Limb (tissue), 2 donors: ENCODE results near the gene RPRM.
"Not testable (repeated sequence)": the region's sequence is repeated elsewhere in the genome, so short reads cannot be mapped to it uniquely, and the experiment has no call there.

Experiments used
- DNase-seq, 2 donors: peaks; one replicate each; pipeline ENCODE4 v3.0.0-alpha.2; 2016; ENCODE audit errors: extremely low spot score in 2 of 2

The RPRM gene

DNA sequence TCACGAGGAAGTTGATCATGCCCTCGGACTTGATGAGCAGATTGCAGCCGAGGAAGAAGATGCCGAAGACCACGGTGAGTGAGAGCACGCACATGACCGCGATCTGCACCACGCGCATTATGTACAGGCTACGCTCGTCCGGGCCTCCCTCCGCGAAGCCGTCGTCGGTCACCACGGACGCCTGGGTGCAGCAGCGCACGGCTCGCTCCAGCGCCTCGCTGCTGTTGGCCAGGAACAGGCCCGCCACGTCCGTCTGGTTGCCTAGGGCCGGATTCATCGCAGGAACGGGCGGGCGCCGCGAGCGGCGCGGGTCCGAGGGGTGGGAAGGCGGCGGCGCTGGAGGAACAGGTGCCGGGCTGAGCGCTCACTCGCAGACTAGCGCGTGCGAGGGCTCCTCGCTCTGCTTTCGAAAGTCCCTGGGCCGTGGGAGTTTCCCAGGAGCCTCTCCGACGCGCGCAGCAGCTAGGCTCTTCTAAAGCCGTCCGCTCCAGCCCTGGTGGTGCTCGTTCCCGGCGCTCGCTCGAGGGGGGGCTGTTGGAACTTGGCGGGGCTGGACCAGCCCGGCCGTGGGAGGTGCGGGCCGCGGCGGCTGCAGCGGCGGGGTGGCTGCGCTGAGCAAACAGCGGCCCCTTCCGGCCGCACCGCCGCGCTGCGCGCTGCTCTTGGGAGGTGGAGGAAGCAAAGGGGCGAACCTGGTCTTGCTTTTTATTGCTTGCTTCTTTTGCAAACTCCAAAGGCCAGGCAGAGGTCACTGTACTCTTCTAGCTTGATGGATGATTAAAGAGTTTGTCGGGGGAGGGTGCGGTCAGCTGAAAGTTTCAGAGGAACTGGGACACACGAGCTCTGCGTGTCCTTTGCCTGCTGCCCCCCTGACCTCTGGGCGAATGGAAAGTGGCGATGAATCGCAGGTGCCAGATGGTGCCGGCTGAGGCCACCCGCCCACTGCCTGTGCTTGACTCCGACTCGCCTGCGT lies at the start of gene RPRM:
Gene RPRM (minus strand): TSS at position 474 of the 973 bp plus-strand sequence. CDS start 197 bp downstream, at position 277.
- DNase-seq: peak; percentile 70 to 90

- DNase-seq: peak; percentile 57 to 68
These were observed 40.8 kb upstream of the RPRM start for GRCh38 chr2:153519257-153519875.

- DNase-seq: no peak
These were observed 33.8 kb upstream of the RPRM start for GRCh38 chr2:153512331-153512730.

DNA sequence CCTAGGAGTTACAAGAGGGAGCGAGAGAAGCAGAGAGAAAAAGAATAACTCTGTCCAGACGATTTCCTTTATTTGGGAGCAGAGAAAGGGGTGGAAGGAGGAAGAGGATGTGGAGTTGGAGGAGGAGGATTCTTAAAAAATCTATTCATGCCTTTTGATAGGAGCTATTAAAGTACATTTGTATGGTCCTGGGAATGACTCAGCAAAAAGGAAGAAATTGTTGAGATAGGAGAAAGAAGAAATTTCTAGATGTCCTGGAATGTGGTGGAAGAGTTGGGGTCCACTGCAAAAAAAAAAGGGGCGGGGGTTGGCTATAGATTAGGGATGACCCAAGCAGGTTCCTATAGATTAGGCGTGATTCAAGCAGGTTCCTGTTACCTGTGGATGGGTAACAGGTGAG lies 32.4 kb upstream of the RPRM start:
- DNase-seq: no peak

DNA sequence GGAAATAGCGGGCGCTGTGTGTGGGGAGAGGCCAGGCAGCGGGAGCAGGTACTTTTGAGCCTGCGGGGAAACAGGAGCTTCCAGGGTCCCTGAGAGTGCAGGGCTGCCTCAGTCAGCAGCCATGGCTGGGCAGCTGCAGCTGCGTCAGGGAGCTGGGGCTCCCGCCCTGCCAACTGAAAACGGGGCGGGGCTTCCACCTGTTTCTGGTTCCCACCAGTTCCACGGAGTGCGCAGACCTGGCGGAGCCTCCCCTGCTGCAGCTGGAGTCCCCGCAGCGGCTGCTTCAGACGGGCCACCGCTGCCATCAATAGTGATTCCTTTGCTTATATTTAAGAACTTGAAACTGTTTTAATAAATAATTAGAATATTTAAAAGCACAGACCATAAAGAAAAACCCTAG lies 30.6 kb upstream of the RPRM start:
- no peak for DNase-seq

GRCh38 chr2:153506499-153506898 lies 27.9 kb upstream of the RPRM start:
- DNase-seq: not testable (repeated sequence)

- DNase-seq: no peak
These were observed 20.9 kb upstream of the RPRM start for GRCh38 chr2:153499439-153499838.

DNA sequence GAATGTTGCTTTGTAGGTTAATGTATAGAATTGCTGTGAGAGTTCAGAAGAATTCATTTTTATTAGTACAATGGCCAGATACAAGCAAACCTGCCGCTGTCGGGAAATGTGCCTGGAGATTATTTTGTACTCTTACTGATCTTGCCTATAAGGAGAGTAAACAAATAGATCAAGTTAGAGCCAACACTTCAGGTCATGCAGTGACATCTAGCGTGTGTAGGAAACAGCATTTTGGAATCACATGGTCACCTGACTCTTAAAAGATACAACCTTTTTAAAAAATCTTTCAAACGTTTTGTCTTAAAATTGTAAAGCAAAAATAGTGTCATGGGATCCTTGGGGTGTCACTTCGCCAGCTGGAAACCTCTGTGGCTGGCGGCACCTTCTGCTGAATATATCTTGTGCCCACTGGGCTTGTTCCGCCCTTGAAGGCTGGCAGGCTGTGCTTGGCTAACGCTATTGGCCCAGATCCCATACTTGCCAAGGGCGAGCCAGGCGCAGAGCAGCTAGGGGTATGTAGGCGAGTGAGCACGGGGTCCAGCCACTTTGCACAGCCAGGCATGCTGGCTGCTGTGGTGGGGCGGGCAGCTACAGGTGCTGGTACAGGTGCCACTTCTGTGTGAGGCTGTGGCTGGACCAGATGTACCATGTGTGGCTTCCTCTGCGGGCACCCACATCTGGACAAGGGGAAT lies 19.5 kb upstream of the RPRM start:
- DNase-seq: no peak

- DNase-seq: no peak
These were observed 17.2 kb upstream of the RPRM start for GRCh38 chr2:153495725-153496124.

GRCh38 chr2:153488072-153488471 lies 9.5 kb upstream of the RPRM start:
- no peak for DNase-seq

DNA sequence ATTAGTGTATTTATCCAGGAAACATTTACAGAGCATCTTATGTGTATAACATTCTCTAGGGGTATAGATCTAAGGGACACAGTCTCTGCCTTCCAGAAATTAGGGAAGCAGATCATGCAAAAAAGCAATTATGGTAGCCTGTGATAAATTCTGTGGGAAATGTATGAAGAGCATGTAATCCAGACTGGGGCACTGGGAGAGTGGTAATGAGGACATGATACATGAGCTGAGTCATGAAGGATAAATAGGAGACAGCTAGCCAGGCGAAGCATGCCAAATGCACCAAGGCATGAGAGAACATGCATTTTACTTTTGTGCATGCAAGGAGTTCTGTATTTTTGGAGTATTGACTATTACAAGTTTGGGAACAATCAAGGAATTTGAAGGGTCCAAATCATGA lies 8.9 kb upstream of the RPRM start:
- no peak for DNase-seq

- DNase-seq: no peak
These were observed 1.0 kb upstream of the RPRM start for GRCh38 chr2:153479573-153479972.

DNA sequence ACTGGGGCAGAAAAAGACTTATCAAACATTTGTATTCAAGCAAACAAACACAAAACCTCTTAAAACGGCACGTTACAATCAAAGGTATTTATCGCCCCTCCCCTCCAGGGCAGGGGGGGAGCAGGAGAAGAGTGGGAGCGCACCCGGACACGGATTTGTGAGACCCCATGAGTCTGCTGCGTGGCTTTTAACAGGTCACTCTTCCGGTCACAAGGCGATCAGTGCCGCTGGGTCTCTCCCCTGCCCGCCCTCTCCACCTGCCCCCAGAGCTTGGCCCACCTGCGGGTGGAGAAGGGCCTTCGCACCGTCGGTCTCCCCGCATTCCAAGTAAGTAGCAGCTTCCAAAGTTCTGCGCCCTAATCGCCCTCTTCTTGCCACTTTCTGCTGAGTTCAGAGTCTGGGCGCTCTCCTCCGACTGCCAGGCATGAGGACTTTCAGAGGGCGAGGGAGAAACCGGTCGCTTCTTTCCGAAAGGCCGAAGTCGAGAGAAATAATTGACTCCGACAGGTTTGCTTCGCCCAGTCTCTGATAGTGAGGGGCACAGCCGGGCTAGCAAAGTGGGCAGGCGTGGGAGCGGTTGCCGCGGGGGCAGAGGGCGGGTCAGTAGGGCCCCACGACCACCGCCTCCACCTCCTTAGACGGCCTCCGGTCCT lies 800 bp downstream of the RPRM start:
- DNase-seq: peak in 1 of 2 donors; percentile 55

DNA sequence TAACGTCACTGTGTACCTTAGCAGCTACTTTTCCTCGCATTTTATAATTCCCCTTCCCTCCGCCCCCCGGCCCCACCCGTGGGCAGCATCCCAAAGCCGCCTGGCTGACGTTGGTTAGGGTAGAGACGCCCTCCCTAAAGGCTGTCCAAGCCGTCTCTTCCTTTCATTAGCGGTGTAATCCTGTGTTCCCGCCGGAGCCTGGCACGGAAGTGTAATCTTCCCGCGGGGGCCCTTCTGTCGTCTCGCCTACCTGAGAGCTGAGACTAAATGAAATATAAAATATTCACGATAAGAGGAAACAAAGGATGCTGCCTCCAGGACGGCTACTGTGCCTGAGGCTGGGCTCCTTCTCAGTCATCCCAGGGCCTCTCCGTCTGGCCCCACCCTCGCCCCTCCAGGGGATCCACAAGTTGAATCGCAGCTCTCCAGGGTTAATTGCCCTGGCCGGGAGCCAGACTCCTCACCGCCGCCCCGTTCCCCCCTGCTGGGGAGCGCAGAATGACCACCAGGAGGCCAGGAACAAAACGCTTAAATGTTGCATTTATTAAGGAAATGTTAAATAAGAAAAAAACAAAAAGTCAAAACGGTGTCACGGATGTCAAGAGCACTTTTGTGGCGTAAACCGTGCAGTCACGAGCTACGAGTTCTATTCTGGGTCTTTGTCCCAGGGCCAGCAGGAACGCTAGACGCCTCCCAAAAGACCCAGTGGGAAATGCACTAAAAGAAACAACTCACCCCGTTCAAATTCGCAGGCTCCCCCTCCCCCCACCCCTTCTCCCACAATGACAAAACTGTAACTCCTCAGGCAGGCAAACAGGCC lies 1.5 kb downstream of the RPRM start:
- DNase-seq: peak in 1 of 2 donors; percentile 74

DNA sequence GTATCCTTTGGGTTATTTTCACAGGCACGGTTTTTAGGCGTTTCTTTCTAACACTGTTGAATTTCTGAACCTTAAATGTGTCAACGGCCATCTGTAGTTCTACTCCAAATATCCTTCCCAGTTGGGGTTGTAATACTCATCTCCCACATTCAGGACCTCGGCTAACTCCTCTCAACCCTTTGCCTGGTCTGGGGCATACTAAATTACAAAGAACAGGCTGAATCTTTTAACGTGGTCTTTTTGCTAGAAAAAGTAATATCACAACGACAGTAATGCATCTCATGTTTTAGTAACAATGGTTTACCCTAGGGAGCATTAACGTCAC lies 2.1 kb downstream of the RPRM start:
- no peak for DNase-seq

DNA sequence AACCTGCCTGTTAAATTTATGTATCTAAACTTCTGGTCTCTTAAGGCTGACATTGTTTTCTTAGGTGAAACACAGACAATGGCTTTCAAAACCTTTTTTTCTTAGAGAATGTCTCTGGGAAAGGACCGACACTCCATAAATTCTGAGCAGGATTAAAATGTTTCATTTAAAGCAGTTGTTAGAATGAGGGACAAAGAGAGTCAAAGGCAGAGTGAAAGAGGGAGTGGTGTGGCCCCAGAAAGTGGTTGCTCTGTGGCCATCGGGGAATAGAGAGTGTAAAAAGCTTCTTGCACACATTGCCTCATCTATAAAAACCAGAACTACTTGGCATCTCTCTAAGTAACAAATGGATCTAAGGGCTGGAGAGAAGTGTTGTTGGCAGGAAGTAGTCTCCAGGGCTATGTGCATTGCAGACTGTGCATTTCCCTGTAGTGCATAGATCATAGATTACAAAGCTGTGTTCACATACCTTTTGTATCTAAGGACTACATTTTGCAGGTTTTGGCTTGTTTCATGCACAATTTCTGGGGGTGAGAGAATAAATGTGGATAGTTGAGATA lies 3.6 kb downstream of the RPRM start:
- no peak for DNase-seq

DNA sequence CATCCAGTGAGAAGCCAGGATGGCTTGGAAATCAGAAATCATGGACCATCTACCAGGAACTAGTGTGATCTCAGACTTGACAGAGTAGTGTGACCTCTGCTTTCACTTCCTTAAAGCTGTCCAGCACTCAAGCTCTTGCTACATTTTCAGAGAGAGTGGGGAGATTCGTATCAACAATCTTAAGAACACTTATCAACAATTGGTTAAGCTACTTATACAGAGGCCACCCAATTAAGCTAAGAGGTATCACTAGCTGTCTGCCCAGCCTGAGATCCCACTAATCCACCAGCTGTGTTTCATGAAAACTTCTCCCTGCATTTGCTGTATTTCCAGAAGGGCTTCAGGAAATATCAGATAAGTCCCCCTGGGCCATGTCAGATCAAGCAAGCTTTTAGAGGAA lies 4.2 kb downstream of the RPRM start:
- DNase-seq: no peak

DNA sequence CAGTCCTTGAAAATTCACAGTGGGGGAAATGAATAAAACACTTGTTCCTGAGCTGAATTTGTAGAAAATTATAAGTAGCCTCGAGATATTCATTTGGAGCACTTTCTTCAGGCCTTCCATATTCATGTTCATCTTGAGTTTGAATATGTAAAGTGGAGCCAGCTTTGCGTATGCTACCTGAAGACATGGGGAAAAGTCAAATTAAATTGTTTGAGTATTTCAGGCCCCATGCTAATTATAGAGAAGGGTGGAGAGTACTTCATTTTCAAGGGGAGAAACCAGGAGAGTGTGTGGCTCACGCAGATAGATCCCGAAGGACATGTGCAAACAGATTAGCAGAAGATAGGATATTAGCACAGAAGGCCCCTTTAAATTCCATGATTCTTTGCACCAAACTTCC lies 7.7 kb downstream of the RPRM start:
- no peak for DNase-seq

DNA sequence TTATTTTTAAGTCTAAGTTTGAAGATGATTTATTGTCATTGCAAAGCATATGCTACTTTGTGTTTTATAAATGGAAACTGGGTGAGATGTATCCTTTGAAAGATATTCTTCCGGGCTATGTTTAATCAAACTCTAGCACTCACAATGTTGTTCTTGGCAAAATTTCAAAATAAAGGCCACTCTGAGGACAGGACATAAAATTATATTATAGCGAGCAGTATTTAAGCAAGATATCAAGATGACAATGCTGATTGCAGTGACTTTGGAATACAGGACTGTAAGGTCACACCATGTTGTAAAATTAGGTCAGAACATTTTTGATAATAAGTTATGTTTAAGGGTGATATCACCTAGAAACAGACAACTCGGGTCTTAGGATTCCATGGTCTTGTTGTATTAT lies 14.2 kb downstream of the RPRM start:
- DNase-seq: no peak

GRCh38 chr2:153462338-153462859 lies 16.2 kb downstream of the RPRM start:
- no peak for DNase-seq
